ENCODE data around the gene BPHL.

DNA sequence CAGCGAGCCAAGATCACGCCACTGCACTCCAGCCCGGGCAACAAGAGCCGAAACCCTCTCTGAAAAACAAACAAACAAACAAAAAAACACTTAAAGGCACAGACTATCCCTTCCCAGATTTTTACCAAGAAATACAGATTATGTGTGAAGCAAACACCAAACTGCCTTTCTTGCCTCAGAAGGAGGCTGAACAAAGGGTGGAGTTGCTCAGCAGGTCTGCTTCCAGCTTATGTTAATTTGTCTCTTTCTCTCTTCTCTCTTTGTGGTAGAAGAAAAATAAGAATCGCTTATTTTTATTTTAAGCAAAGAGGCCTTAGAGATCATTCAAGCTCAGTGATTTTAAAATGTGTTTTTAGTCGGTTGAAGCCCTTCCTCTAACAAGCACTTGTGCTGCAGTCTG is 24.6 kb downstream of the BPHL start:
- TF ChIP-seq, protein P1, sequence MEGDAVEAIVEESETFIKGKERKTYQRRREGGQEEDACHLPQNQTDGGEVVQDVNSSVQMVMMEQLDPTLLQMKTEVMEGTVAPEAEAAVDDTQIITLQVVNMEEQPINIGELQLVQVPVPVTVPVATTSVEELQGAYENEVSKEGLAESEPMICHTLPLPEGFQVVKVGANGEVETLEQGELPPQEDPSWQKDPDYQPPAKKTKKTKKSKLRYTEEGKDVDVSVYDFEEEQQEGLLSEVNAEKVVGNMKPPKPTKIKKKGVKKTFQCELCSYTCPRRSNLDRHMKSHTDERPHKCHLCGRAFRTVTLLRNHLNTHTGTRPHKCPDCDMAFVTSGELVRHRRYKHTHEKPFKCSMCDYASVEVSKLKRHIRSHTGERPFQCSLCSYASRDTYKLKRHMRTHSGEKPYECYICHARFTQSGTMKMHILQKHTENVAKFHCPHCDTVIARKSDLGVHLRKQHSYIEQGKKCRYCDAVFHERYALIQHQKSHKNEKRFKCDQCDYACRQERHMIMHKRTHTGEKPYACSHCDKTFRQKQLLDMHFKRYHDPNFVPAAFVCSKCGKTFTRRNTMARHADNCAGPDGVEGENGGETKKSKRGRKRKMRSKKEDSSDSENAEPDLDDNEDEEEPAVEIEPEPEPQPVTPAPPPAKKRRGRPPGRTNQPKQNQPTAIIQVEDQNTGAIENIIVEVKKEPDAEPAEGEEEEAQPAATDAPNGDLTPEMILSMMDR (conservative IDR thresholded peaks at IDR 0.05; ENCODE audit: low read depth in 2 of 2), result no peak
- TF ChIP-seq, protein P2, sequence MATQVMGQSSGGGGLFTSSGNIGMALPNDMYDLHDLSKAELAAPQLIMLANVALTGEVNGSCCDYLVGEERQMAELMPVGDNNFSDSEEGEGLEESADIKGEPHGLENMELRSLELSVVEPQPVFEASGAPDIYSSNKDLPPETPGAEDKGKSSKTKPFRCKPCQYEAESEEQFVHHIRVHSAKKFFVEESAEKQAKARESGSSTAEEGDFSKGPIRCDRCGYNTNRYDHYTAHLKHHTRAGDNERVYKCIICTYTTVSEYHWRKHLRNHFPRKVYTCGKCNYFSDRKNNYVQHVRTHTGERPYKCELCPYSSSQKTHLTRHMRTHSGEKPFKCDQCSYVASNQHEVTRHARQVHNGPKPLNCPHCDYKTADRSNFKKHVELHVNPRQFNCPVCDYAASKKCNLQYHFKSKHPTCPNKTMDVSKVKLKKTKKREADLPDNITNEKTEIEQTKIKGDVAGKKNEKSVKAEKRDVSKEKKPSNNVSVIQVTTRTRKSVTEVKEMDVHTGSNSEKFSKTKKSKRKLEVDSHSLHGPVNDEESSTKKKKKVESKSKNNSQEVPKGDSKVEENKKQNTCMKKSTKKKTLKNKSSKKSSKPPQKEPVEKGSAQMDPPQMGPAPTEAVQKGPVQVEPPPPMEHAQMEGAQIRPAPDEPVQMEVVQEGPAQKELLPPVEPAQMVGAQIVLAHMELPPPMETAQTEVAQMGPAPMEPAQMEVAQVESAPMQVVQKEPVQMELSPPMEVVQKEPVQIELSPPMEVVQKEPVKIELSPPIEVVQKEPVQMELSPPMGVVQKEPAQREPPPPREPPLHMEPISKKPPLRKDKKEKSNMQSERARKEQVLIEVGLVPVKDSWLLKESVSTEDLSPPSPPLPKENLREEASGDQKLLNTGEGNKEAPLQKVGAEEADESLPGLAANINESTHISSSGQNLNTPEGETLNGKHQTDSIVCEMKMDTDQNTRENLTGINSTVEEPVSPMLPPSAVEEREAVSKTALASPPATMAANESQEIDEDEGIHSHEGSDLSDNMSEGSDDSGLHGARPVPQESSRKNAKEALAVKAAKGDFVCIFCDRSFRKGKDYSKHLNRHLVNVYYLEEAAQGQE (IDR thresholded peaks at IDR 0.05; ENCODE audit: unreplicated experiment), result no peak
- TF ChIP-seq ZNF331 (CRISPR knock-in tag; IDR thresholded peaks at IDR 0.05; ENCODE audit: low read depth) (no peak), EZH2 (IDR thresholded peaks at IDR 0.05; ENCODE audit: low read depth, unreplicated experiment) (no peak), POLR2AphosphoS5 (IDR thresholded peaks at IDR 0.05; ENCODE audit: low read depth) (no peak), EZH2phosphoT487 (IDR thresholded peaks at IDR 0.05; ENCODE audit: unreplicated experiment) (no peak), CREB1 (CRISPR knock-in tag; IDR thresholded peaks at IDR 0.05; ENCODE audit: low read depth) (no peak), ZNF114 (CRISPR knock-in tag; IDR thresholded peaks at IDR 0.05) (no peak)
